Large intestine (tissue), 3 donors: ENCODE measurements around the gene CRHR2. TPM values are rescaled to one million over a fixed set of nuclear protein-coding genes. Genes with fewer than 3 reads are reported as not detected.

Experiments
- DNase-seq, 2 donors: peaks; one replicate each; pipeline versions ENCODE4 v3.0.0 to v3.0.0-alpha.2; 2013
- H3K27ac ChIP-seq: one replicate; pipeline ENCODE4 v1.5.1; 2013; ENCODE audit warnings: low read length
- H3K27me3 ChIP-seq: 2 replicates; pipeline ENCODE4 v1.6.1; 2013; ENCODE audit warnings: low read length; ENCODE audit not compliant: control insufficient read depth, insufficient read depth
- H3K36me3 ChIP-seq: 2 replicates; pipeline ENCODE4 v1.6.1; 2013; ENCODE audit warnings: low read length; ENCODE audit not compliant: control insufficient read depth, insufficient read depth
- H3K4me1 ChIP-seq: one replicate; pipeline ENCODE4 v1.6.1; 2013; ENCODE audit warnings: low read length; ENCODE audit not compliant: control insufficient read depth, insufficient read depth
- H3K4me3 ChIP-seq: one replicate; pipeline ENCODE4 v1.5.1; 2013; ENCODE audit warnings: low read length
- H3K9me3 ChIP-seq: one replicate; pipeline ENCODE4 v1.6.1; 2013; ENCODE audit warnings: mild to moderate bottlenecking, low read depth, low read length, moderate library complexity; ENCODE audit not compliant: control insufficient read depth
- WGBS: methylation state at CpG from one replicate; pipeline ENCODE4 v1.1.5; 2013; ENCODE audit warnings: low lambda C conversion rate; ENCODE audit not compliant: insufficient coverage; 5-methylcytosine and 5-hydroxymethylcytosine counted together
- polyA plus RNA-seq: library from polyadenylated mRNA; unstranded; fragments of 120-200 nt; gene quantifications from one replicate; pipeline ENCODE4 v1.2.1, GENCODE V29; 2013

Gene CRHR2
- polyA plus RNA-seq, 1 donor = 0.31 TPM

DNA sequence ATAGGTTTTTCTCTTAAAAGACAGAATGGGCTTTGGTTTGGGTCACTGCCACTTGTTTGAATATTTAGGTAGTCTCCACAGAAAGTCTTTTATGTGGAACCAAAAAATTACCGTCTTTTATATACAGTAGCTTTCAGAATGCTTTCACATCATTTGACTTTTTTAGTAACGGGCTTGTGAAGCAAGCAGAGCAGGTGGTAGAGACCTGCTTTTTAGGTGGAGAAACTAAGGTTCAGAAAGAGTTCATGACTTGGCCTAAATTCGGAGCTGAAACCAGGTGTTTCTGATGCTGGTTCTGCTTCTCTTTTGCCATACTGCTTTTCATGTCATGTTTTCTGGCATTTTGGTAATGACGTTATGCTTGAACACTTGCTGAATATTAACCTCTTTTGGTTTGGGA, 51.3 kb downstream of the CRHR2 start:
- H3K27ac ChIP-seq = no peak overlapping the region
- H3K27me3 ChIP-seq = no peaks in the 10 kb centered on the region
- peaks cover 75% of the 10 kb centered on the region for H3K36me3 ChIP-seq
- no peaks in the 10 kb centered on the region for H3K9me3 ChIP-seq
- DNase-seq = no peak
- H3K4me1 ChIP-seq = no peaks in the 10 kb centered on the region
- H3K4me3 ChIP-seq = no peak overlapping the region
- no CpG with 5 or more reads among the region's 4 CpGs for WGBS

DNA sequence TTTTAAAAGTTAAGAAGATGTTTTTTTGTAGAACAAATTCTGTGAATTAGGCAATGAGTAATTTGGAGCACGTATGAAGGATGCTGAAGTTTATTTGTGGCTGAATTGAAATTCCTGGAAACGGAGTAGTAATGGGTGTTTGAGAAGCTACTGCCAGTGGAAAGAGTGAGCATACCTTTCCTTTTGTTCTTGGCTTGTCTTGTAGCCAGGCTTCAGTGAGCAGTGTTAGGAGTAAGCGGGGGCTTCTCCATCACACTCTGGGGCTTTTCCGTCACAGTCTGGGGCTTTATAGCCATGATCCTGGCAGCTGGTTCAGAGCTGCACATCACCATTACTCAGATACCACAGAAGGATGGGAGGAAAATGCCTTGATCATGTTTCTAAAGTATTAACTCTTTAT, 55.2 kb downstream of the CRHR2 start:
- Histone ChIP-seq H3K27ac (no peak overlapping the region), H3K4me3 (no peak overlapping the region), H3K27me3 (no peaks in the 10 kb centered on the region), H3K4me1 (no peaks in the 10 kb centered on the region), H3K36me3 (peaks cover 56% of the 10 kb centered on the region), H3K9me3 (no peaks in the 10 kb centered on the region)
- no peak for DNase-seq
- 100% methylated on average over 1 of the region's 4 CpGs for WGBS

DNA sequence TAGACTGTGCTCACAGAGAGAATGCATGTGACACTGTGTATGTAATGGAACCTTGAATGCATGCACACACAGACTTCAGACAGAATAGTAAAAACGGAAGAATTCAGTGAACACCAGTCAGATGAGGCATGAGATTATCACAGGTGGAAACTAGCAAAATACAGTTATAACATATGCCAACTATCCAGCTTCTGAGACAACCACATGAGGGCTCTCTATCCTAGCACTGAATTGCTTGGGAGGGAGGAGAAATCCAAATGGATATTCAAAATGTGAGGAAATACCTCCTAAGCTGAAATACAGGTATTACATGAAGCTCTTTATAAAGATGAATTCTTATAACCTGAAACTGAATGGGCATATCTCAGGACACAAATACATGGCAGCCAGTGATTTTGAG, 57.0 kb downstream of the CRHR2 start:
- Histone ChIP-seq H3K27me3 (no peaks in the 10 kb centered on the region), H3K36me3 (peaks cover 51% of the 10 kb centered on the region), H3K4me3 (no peak overlapping the region), H3K4me1 (no peaks in the 10 kb centered on the region), H3K27ac (no peak overlapping the region), H3K9me3 (no peaks in the 10 kb centered on the region)
- WGBS = no CpG with 5 or more reads among the region's 1 CpG
- DNase-seq = no peak

DNA sequence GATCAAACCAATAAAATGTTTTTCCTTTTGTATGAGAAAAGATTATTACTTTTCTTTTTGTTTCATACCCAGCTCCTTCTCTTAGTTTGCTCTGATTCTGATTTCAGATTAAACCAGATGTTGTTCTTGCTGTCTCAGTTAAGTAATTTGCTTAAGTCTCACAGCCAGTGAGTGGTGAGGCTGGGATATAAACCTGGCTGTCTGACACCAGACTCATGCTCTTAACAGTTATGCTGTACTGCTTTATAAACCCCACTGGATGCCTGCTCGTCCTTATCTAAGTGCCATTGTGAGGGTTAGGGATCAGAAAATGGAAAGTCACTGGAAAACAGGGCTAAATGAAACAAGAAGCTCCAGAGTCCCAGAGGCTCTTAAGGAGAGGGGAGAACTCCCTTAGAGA, 63.3 kb downstream of the CRHR2 start:
- no CpG with 5 or more reads among the region's 1 CpG for WGBS
- no peak for DNase-seq
- no peak overlapping the region for H3K27ac ChIP-seq
- no peaks in the 10 kb centered on the region for H3K27me3 ChIP-seq
- H3K4me1 ChIP-seq = no peaks in the 10 kb centered on the region
- no peaks in the 10 kb centered on the region for H3K9me3 ChIP-seq
- peaks cover 63% of the 10 kb centered on the region for H3K36me3 ChIP-seq
- H3K4me3 ChIP-seq = no peak overlapping the region

DNA sequence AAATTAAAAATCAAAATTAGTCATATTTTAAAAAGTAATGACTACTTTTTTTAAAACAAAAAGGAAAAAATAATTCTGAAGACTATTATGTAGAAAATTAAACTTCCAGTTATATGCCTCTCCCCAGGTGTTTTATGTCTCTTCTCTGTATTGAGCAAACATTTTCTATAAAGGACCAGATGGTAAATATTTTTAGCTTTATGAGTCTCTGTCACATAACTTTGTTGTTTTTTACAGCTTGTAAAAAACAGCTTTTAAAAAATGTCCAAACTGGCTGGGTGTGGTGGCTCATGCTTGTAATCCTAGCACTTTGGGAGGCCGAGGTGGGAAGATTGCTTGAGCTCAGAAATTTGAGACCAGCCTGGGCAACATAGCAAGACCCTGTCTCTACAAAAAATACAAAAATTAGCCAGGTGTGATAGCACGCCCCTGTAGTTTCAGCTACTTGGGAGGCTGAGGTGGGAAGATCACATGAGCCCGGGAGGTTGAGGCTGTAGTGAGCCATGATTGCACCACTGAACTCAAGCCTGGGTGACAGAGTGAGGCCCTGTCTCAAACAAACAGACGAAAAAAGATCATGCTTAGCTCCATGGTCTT, 64.1 kb downstream of the CRHR2 start:
- no peaks in the 10 kb centered on the region for H3K9me3 ChIP-seq
- peaks cover 61% of the 10 kb centered on the region for H3K36me3 ChIP-seq
- WGBS = 60% methylated on average over 1 of the region's 4 CpGs
- DNase-seq = no peak
- no peak overlapping the region for H3K4me3 ChIP-seq
- H3K27me3 ChIP-seq = no peaks in the 10 kb centered on the region
- no peaks in the 10 kb centered on the region for H3K4me1 ChIP-seq
- no peak overlapping the region for H3K27ac ChIP-seq

DNA sequence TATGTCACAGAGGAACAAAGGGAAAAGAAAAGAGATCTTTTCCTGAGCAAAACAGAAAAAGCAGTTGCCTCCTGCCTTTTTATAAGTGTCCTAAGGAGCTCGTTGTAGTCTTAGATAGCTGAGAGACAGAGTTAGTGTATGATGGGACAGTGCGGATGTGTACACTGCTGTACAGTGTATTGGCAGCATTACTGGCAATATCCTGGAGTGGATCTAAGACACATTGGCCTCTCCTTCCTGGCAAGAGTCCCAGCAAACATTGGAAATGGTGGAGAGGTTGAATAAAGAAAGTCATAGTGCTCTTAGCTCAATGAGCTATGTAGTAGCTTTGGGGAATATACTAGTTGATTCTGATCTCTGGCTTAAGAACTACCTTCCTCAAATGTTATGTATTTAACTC, 64.9 kb downstream of the CRHR2 start:
- Histone ChIP-seq H3K27ac (no peak overlapping the region), H3K4me1 (no peaks in the 10 kb centered on the region), H3K36me3 (peaks cover 64% of the 10 kb centered on the region), H3K27me3 (no peaks in the 10 kb centered on the region), H3K4me3 (no peak overlapping the region), H3K9me3 (no peaks in the 10 kb centered on the region)
- DNase-seq = no peak
- no CpG with 5 or more reads among the region's 2 CpGs for WGBS

DNA sequence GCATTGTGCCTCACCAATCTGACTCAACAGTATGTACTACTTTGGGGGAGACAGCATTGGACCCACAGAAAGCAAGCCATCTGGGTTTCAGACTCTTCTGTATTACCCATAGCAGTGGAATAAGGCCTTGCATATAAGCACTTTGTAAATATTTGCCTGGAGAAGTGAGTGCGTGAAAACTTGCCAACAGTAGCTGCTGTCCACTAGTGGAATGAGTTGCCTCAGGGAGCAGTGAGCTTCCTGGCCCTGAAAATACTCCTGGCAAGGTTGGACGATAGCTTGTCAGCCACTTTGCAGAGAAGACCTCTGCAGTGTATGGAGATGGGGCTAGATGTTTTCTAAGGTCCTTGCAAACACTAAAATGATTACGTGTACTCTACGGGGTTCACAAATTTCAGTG, 65.9 kb downstream of the CRHR2 start:
- WGBS = no CpG with 5 or more reads among the region's 4 CpGs
- H3K36me3 ChIP-seq = peaks cover 59% of the 10 kb centered on the region
- no peaks in the 10 kb centered on the region for H3K9me3 ChIP-seq
- H3K27me3 ChIP-seq = no peaks in the 10 kb centered on the region
- H3K4me1 ChIP-seq = no peaks in the 10 kb centered on the region
- no peak for DNase-seq
- no peak overlapping the region for H3K27ac ChIP-seq
- no peak overlapping the region for H3K4me3 ChIP-seq

DNA sequence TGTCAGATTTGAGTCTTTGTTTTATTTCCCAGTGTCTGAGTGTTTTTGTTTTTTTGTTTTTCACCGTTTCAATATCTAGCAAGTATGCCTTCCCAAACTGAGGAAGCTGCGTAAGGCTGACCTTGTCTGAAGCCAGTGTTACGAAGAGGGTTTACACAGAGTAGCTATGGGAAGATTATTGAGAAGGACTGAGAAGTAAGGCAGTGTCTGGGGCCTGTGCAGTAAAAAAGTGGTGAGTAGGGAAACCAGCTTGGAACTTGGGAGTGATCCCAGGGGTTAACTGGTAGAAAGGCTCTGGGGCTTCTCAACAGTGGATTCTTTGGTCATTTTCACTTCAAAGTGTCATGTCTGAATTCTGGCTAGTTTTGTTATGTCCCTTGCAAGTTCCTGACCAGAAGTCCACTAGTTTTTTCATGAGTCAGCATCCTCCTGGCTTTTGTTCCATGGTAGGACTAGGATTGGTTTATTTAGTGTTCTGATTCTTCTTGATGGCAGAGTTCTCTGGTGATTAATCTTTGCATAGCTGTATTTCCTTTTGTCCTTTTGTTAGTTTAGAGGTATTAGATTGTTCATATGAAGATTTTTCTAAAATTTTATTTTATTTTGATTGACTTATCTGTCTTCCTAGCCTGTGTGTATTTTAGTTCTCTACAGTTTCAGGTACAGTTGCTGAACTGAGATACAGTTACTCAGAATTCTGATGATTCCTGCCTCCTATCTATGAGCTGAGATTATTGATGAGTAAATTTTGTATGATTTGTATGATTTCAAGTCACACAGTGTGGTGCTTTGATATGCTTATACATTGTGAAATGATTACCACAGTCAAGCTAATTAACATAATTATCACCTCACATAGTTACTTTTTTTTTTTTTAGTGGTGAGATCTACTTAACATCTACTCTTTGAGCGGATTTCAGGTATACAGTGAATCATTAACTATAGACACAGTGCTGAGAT, 68.6 kb downstream of the CRHR2 start:
- Histone ChIP-seq H3K4me3 (no peak overlapping the region), H3K27ac (no peak overlapping the region), H3K27me3 (no peaks in the 10 kb centered on the region), H3K36me3 (peaks cover 57% of the 10 kb centered on the region), H3K4me1 (no peaks in the 10 kb centered on the region), H3K9me3 (no peaks in the 10 kb centered on the region)
- DNase-seq = no peak
- WGBS = 100% methylated on average over 1 of the region's 4 CpGs

DNA sequence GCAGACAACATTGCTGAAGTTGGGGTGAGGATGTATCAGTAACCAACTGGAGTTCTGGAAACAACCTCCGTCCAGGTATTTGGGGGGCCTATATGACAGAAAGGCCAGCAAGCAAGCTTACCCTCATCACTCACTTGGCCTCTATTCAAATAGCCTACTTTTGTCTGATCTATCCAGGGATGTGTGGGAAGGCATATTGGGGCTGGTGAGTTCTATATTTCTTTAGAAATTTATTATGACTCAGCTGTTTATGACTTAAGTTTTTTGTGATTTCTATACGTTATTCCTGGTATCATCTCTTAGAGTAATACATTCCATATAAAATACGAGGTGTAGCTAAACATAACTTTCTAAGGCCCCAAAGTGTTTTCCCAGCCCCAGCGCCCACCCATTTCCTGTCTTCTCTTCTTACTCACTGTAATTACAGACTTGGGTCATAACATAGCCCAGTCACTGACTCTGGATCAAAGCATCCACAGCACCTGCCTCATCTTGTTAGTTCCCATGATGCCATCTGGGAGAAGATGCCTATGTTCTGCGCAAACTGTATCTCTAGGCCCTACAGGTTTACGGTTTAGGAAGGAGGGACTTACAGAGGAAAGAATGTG, 69.5 kb downstream of the CRHR2 start:
- H3K27me3 ChIP-seq = no peaks in the 10 kb centered on the region
- H3K4me1 ChIP-seq = no peaks in the 10 kb centered on the region
- WGBS = no CpG with 5 or more reads among the region's 6 CpGs
- H3K27ac ChIP-seq = no peak overlapping the region
- DNase-seq = no peak
- peaks cover 57% of the 10 kb centered on the region for H3K36me3 ChIP-seq
- no peak overlapping the region for H3K4me3 ChIP-seq
- H3K9me3 ChIP-seq = no peaks in the 10 kb centered on the region

DNA sequence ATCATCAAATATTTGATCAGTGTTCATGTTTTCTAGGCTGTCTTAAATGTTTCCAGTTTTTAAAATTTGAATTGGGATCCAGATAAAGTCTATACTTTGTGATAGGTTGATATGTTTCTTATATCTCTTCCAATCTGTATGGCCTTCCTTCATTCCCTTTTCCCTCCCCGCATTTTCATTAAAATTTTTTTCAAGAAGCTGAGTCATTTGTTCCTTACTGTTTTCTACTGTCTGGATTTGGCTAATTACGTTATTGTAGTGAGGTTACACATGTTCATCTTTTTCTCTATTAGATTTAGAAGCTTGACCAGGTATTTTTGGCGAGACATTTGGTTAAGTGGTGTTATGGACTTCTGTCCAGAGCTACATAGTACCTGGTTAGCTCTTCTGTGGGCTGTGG, 76.4 kb downstream of the CRHR2 start:
- no peak overlapping the region for H3K4me3 ChIP-seq
- 100% methylated on average over 2 of the region's 3 CpGs for WGBS
- H3K27ac ChIP-seq = no peak overlapping the region
- DNase-seq = no peak
- H3K27me3 ChIP-seq = no peaks in the 10 kb centered on the region
- no peaks in the 10 kb centered on the region for H3K9me3 ChIP-seq
- peaks cover 57% of the 10 kb centered on the region for H3K36me3 ChIP-seq
- H3K4me1 ChIP-seq = no peaks in the 10 kb centered on the region
